GM19240 (cell line): ENCODE measurements around the gene EYA3.

ENCODE experiments used
- DNase-seq: peaks from one replicate; pipeline ENCODE4 v3.0.0; 2011; ENCODE audit warnings: low spot score; ENCODE audit not compliant: insufficient read length

The EYA3 gene

DNA sequence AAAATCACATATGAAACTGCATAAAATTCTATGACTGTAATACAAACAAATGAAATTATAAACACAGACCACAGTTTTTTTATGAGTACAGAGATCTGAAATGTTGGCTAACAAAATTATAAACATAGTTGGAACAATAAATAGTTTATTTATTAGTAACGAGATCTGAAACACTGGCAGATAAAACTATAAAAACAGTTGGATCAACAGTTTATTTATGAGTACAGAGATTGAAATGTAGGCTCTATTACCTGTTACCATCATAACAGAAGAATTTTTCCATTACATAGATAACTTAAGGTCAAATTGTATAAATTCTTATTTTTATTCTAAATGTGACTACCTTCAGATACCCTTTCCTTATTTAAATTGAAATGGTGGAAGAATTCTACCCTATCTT, 14.5 kb downstream of the EYA3 start:
- no peak for DNase-seq

DNA sequence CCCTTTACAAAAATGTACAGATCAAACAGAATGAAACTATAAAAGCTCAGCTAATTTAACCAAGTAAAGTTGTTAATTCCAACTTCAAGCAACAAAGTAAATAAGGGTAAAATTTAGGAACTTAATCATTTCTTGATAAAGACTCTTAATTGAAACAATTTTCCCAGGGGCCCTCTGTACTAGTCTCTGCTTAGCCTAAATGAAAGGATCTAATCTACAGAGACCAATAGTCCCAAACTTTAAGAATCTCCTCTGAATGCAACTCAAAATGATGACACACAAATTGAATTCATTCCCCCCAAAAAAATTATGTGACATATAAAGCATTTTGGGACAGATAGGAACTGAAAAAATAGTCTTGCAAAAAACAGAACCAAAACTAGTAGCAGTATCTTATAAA, 16.6 kb downstream of the EYA3 start:
- no peak for DNase-seq

DNA sequence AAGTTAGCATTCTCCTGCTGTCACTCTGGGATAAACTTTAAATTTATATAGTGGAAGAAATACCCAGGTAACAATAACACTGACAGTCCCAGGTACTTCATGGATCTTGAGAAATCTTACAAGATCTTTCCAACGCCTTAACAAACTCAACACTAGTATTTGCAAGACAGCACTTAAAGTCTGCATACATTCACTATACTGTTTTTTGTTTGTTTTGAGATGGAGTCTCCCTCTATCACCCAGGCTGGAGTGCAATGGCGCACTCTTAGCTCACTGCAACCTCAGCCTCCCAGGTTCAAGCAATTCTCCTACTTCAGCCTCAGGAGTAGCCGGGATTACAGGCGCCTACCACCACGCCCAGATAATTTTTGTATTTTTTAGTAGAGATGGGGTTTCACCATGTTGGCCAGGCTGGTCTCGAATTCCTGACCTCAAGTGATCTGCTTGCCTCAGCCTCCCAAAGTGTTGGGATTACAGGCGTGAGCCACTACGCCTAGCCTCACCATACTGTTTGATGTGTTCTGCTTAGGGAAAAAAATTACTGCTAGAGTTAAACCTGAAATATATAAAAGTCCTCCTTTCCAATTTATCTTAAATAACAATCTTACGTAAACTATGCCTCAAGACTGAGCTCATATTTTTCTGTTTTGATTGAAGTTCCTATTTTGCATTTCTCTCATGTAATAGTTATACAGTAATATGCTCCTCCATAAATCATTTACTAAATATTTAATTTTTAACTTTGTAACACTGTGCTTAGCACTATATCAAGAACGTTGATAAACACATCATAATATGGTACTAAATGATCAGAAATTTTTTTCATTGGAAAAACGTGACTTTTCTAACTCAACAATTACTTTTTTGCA, 17.5 kb downstream of the EYA3 start:
- no peak for DNase-seq

DNA sequence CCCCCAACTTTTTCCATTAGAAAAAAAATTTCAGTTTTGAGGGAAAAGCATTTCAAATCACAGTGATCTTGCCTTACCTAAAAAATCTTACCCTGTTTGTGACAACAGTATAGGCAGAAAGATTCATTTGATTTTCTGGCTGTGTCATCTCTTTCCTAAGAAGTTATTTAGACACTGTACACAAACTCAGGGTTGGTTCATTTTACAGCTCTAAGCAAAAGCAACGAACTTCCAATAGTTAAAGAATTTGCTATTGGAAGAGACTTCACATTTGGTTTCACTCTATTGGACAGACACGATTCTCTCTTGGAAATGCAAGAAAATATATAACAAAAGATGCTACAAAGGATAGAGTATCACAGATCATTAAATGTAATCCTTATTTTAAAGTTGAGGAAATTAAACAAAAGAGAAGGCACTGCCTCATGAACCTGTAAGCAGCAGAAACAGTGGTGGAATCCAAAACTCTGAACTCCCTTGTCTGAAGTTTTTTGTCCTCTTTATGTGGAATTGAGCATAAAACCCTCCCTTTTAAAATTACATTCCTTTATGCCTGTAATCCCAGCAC, 20.8 kb downstream of the EYA3 start:
- no peak for DNase-seq

DNA sequence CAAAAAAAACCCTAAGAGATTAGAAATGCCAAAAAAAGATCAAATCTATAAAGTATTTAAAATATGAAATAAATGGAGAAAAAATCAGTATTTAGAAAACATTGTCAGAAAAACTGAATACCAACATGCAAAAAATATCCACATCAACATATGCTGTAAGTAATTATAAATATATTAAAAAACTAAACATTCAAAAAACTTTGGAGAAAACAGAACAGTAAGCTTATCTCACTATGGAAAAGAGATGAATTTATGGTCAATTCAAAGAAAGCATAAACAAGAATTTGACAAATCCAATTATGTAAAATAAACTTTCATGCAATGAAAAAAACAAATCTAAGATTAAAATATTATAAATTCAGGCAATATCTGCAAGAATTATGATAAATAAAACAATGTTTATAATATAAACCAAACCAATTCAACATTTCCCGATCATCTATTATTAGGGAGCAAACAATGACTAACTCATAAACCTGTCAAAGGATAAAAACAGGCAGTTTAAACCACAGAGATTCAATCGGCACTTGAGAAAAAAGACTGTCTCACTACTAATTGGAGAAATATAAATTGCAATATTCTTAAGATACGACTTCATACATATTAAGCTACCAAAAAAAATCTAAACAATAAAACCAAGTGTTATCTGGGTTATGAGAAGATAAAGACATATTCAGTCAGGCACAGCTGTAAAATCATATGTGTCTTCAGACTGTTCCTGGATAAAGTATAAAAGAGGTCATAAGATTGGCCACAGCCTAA, 21.8 kb downstream of the EYA3 start:
- DNase-seq = no peak

DNA sequence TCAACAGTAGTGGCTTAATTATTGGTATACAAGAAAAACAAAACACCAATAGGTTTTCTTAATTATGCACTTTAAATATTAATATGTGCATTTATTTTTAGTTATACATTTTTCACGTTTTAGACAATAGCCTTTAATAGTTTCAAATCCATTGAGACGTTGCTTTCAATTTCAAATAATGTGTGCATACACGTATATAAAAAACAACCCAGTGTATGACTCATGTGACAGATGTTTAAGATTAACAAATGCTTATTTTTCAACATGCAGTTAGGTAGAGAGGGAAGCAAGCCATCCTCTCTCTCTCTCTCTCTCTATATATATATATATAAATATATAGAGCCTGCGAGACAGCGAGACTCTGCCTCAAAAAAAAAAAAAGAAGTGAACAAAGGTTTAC, 24.3 kb downstream of the EYA3 start:
- no peak for DNase-seq

DNA sequence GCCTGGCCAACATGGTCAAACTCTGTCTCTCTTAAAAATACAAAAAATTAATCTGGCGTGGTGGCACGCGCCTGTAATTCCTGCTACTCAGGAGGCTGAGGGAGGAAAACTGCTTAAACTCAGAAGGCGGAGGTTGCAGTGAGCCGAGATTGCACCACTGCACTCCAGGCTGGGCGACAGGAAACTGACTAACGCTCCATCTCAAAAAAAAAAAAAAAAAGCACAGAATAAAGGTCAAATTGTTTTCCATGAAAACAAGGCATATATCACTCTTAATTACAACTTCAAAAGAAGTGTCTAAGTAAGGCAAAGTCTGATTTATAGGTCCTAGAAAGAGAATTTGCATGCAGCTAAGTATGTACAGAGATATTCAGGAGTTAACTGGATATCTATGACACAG, 25.6 kb downstream of the EYA3 start:
- DNase-seq = no peak

DNA sequence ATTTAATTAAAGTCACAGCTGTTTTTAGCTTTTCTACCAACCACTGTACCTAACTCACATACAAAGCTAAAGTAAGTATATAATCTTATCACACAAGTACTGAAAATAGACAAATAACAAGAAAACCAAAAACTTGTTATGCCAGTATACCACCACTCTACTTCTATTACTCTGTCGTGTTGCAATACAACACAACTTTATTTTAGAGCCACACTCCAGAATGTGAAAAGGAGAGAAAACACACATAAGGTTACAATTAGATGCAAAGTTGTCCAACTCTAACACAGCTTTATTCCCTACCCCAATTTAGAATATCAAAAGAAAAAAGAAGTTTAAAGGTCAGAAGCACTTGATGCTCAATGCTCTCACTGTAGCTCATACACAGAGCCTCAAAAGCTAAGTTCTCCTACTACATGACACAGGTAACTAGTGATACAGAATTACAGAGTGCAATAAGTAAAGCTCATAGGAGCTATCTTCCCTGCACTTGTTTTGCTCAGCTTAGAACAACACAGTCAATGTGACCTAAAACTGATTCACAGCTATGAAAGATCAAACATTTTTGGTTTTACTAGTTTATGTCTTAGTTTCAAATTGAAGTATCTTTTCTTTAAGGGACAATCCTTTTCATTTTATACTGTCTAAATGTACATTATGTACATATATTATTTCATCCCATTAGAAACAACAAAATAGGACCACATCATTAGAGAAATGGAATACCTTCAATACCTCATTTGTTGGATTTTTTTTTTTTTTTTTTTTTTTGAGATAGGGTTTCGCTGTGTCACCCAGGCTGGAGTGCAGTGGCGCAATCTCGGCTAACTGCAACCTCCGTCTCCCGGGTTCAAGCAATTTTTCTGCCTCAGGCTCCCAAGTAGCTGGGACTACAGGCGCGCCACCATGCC, 29.2 kb downstream of the EYA3 start:
- no peak for DNase-seq

DNA sequence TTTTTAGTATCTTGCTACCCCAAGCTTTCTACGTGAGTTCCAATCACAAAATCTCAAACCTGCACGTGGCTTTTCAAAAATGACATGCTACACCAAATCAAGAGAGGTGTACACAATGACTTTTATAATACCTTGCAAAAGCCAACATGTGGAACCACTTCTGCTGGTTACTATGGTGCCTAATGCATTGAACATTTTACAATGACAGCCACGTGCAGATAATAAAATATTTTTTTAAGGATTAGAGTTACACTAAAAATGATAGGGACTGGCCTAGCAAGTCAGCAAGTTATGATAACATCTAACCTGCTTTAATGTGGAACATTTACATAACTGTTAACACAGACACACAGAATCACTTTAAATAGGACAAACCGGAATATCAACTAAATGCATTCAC, 30.2 kb downstream of the EYA3 start:
- DNase-seq = no peak

DNA sequence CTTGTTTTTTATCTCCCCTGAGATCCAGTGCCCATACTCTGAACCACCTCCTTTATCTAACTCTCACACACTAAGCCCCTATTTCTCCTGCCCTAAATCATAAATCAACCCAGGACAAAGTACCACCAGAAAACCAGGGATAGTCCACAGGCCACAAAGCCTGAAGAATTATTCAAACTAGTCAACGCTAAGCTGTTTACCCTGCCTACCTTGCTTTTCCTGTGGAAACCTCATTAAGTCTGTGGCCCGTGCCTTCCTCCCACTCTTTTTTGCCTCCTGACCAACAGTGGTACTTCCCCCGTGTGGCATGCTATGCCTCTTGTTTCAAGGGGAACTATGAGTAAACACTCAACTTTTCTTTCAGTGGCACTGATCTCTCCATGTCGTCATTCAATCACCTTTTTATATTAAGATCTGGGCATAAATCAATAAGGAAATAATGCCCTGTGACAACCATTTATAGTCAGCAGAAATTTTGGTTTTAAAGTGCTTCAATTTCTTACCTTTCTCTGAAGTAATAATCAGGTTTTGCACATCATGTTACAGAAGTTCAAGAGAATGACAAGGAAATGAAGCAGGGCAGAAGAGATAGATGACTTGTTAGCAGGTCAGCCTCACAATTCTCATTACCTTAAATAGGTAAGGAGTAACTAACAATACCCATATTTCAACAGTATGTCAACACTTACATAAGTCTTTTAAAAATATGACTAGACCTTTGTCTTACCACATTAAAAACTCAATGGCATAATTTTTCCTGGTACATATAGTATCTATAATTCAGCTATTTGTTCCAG, 32.1 kb downstream of the EYA3 start:
- DNase-seq = no peak

DNA sequence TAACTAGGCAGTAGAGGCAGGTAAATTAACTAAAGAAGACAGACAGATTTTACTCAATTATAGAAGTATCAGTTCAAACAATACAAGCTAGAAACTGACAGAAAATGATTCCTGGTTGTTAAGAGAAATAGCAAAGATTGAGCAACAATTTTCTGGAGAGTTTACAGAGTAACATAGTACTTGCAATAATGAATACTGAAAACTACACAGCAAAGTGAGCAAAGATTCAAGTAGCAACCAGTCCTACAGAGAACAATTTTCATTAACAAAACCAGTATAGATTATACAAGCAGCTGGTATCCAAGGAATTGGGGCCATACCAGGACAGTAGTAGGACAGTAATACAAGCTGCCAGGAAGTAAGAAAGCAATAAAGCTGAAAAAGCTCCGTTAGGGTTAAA, 37.6 kb downstream of the EYA3 start:
- DNase-seq = no peak

DNA sequence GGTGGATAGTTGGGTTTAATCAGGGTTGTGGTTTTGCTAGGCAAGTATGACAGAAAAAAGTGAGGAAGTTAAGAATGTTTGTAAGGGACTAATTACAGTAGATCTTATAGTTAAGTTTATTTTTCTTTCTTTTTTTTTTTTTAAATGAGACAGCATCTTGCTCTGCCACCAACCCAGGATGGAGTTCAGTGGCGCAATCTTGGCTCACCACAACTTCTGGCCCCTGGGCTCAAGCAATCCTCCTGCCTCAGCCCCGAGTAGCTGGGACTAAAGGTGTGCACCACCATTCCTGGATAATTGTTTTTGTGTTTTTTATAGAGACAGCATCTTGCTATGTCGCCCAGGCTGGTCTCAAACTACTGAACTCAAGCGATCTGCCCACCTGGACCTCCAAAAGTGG, 41.7 kb downstream of the EYA3 start:
- no peak for DNase-seq

DNA sequence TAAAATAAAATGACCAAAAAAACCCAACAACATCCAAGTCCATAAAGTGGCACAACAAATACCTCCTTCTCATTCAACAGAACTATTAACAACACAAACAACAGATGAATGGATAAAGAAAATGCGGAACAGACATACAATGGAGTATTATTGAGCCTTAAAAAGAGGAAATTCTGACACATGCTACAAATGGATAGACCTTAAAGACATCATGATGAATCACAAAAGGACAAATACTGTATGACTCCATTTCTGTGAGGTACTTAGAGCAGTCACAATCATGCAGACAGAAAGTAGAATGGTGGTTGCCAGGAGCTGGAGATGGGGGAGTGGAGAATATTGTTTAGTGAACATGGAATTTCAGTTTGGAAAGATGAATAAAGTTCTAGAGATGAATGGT, 42.6 kb downstream of the EYA3 start:
- no peak for DNase-seq

DNA sequence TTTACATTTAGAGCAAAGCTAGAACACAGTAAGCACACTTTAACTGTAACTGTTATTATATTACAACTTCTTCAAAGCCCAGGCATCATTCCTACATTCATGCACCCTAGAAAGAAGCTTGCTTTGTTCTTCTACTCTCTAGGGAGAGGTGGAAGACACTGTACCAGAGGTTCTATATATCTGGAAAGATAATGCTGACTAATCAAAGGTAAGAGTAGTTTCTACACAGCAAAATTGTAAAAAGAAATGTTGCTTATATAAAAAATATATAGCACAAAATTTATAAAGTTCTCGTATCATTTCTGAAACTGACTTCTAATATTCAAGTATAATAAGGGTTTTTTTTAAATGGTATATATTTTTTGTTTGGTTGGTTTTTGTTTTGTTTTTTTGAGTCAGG, 44.0 kb downstream of the EYA3 start:
- DNase-seq = no peak

DNA sequence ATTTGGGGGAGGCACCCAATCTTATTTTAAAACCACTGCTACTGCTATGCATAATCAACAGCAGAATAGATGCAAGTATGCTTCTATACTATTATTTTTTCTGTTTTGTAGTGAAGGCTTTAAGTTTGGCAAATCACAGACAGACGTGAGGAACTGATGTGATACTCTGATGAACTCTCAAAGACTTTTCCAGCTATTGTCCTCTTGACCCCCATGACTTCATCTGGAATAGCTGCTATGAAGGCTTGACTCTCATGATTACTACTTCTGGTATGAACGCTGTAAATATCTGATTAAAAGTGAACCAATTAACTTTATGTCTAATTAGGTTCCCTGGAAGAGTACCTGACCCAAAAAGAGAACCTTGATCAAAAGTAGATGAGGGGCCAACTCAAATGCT, 49.1 kb downstream of the EYA3 start:
- DNase-seq = no peak

DNA sequence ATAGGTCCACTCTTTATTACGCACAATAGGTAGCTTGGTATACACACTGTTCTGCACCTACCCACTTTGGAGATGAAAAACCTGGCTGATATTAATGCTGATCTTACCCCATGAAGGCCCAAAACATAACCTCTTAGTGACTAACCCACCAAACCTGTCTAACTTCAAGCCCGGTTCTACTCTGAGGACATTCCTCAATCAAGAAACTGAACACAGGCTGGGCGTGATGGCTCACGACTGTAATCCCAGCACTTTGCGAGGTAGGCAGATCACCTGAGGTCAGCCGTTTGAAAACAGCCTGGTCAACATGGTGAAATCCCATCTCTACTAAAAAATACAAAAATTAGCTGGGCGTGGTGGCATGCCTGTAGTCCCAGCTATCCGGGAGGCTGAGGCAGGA, 50.5 kb downstream of the EYA3 start:
- DNase-seq = no peak

DNA sequence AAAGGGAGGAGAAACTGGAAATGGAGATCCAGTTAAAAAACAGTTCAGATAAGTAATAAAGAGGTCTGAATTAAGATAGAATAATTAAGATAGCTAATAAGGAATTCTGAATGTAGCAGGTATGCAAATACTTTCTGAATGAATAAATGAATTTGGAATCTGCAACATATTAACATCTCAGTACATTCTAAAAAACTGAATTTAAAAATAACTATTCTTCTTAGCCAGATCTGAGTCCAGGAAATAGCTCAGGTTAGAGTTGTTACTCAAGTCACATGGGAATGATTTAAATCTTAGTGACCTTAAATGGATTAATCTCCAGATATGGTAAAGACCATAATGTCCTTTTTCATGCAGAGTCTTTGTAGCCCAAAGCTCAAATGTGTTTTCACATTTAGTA, 51.2 kb downstream of the EYA3 start:
- DNase-seq = no peak

DNA sequence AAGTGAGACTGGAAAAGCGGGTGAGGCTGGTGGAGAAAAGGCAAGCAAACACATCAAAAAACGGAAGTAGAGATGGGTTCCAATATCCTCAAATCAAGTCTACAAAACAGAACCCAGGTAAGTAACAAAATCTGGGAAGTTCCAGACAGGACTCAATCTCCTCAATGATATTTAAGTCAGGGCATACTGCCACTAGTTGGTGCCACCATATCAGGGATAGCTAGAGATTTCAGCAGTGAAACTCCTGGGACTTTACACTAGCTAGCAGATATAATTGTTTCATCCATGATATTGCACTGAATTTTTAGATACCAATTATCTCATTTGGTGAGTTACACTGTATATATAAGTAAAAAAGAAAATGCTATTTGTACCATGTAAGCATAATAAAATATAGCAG, 52.0 kb downstream of the EYA3 start:
- DNase-seq = no peak

DNA sequence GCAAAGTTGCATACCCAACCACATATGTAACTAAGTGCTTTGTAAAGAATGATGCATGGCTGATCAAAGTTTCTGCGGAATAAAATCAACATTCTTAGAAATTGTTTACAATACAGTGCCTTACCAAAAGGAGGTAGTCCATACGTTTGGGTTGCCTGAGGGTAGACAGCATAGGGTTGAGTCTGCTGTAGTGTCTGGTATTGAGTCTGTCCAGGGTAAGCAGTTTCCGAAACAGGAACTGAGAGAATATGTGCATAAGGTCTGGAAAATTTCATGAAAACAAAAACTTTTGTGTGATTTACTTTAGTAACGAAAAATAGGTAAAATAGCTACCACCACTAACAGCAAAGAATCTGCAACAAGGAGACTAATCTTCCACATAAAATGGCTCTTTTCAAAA, 53.0 kb downstream of the EYA3 start:
- DNase-seq = no peak

DNA sequence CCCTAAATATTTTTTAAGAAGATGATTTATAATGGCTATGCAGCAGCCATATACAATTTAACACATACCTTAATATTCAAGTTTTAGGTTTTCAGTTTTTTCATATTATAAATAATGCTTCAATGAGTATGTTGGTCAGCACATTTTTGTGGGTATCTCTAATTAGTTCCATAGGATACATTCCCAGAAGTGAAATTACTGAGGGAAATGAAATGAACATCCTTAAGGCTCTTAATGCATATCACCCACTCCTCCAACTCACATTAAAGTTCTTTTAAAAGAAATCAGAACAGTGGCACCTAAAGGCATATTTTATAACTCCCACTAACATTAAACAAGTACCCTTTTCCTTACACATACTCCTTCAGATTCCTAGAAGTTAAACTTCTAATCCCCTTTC, 56.1 kb downstream of the EYA3 start:
- no peak for DNase-seq

DNA sequence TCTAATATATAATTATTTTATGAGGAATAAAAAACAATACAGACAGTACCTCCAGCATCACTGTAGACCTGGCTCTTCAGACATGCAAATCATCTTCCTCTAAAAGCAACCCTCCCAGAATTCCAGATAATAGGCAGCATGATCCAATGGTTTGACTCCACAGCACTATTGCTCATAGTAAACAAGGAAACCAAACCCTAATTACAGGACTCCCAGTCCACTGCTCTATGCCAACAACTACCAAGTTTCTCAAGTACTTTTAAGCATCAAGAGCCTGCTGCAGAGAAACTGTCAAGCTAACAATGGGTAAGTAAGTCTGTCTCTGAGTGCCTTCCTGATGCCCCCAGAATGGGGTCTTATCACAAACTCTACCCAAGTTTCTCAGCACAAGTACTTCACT, 57.2 kb downstream of the EYA3 start:
- no peak for DNase-seq
